SK-MEL-5 (cell line): ENCODE data around the gene RHEB. TPM values are rescaled to one million over a fixed set of nuclear protein-coding genes. Genes with fewer than 3 reads are reported as not detected.
A peak's percentile ranks its signal among the peaks of the same experiment; 100 is the strongest.

Source experiments
- DNase-seq: peaks from one replicate; pipeline ENCODE4 v3.0.0-alpha.2; 2016; ENCODE audit warnings: low read depth, low spot score
- in situ Hi-C: cut with HindIII; loops from 2 replicates; pipeline ENCODE4 v1.10.0; 2016; ENCODE audit warnings: low sequenced_read_pairs, high pct_unique_total_duplicates, low pct_unique_long_range_greater_than_20kb
- total RNA-seq: library from RNA; depleted of rRNA; stranded (reverse); fragments of >200 nt; shearing (Covaris generic); gene quantifications from 2 replicates; pipeline ENCODE4 v1.2.3, GENCODE V29; 2014

Gene RHEB
- total RNA-seq, 1 experiment from 2014 or later: 237 TPM

GRCh38 chr7:151509670-151510333 lies 9.9 kb downstream of the RHEB start:
- DNase-seq: no peak
- in situ Hi-C loops: no loop called here

- in situ Hi-C loops: no loop called here
- DNase-seq: no peak
These were observed 10.7 kb downstream of the RHEB start for GRCh38 chr7:151508991-151509390.

GRCh38 chr7:151507806-151508205 lies 11.9 kb downstream of the RHEB start:
- no peak for DNase-seq
- in situ Hi-C loops: no loop called here

GRCh38 chr7:151506901-151507382 lies 12.8 kb downstream of the RHEB start:
- in situ Hi-C loops: no loop called here
- DNase-seq: peak; percentile 55

DNA sequence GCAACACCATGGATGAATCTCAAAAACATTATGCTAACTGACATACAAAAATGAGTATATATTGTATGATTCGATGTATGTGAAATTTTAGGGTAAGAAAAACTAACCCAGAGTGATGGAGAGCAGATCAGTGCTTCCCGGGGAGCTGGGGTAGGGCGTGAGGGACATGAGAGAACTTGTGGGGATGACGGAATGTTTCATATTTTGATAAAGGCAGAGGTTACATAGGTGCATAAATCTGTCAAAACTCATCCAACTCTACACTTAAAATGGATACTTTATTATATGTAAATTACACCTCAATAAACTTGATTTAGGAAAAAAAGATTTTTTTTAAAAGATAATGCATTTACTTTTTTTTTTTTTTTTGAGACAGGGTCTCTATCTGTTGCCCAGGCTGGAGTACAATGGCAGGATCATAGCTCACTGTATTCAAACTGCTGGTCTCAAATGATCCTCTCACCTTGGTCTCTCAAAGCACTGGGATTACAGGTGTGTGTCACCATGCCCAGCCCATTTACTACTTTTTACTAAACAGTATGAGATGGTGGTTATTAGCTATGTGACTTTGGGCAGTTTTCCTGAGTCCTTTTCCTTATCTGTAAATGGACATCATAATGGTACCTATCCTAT lies 13.7 kb downstream of the RHEB start:
- in situ Hi-C loops: no loop called here
- no peak for DNase-seq

DNA sequence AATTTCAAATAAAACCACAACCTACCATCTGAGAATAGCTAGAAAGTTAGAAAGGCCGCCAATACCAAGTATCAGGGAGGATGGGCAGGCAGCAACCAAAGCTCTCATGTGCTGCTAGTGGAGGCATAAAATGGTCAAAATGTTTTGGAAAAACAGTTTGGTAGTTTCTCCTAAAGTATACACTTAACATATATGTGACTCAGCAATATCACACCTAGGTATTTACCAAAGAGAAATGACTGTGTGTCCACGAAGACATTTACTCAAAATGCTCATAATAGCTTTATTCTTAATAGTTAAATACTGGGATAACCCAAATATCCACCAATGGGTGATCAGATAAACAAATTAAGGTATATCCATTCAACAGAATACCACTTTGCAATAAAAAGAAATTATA lies 14.3 kb downstream of the RHEB start:
- DNase-seq: no peak
- in situ Hi-C loops: no loop called here

GRCh38 chr7:151504715-151505326 lies 14.9 kb downstream of the RHEB start:
- DNase-seq: no peak
- in situ Hi-C loops: no loop called here

- in situ Hi-C loops: no loop called here
- DNase-seq: no peak
These were observed 15.6 kb downstream of the RHEB start for GRCh38 chr7:151503902-151504714.

- DNase-seq: no peak
- in situ Hi-C loops: no loop called here
These were observed 18.0 kb downstream of the RHEB start for GRCh38 chr7:151501676-151502075.

- in situ Hi-C loops: no loop called here
- DNase-seq: no peak
These were observed 21.2 kb downstream of the RHEB start for GRCh38 chr7:151498495-151498894.

- DNase-seq: no peak
- in situ Hi-C loops: no loop called here
These were observed 22.3 kb downstream of the RHEB start for GRCh38 chr7:151497306-151497871.

GRCh38 chr7:151495360-151495759 lies 24.3 kb downstream of the RHEB start:
- no peak for DNase-seq
- in situ Hi-C loops: no loop called here

- no peak for DNase-seq
These were observed 25.1 kb downstream of the RHEB start for GRCh38 chr7:151494298-151495284.

GRCh38 chr7:151493083-151493482 lies 26.6 kb downstream of the RHEB start:
- in situ Hi-C loops: no loop called here

More at GRCh38 chr7:151494298-151495284, 25.1 kb downstream of the RHEB start:
- in situ Hi-C loops: no loop called here

GRCh38 chr7:151491859-151492258 lies 27.8 kb downstream of the RHEB start:
- no peak for DNase-seq
- in situ Hi-C loops: no loop called here

More at GRCh38 chr7:151493083-151493482, 26.6 kb downstream of the RHEB start:
- DNase-seq: no peak

DNA sequence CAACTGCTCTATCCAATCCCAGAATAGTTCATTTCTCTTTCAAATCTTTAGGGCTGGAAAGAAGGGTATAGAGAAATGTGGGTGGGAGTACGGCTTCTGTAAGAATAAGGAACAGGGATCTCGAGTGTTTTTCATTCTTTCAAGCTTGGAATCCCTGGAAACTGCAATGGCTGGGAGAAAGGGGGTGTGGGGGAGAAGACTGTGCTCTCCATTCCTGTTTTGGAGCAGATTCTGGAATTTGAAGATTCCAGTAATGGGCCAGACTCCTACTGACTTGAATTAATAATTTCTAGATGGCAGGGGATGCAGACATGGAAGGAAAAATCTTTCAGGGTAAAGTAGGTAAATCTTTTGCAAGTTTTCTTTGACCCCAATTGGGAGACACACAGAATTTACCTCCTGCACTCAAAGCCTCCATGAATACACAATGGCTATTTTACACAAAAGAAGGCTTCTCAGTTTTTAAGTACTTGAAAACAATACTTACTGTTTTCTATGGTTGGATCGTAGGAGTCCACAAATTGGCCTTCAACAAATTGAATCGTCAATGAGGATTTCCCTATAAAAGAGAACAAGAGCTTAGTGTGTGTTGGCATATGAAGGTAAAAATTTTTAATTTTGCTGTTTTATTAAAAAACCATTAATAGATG lies 29.1 kb downstream of the RHEB start:
- in situ Hi-C loops: no loop called here

More for the DNA sequence above, 29.1 kb downstream of the RHEB start:
- DNase-seq: no peak
